ENCODE data around the gene FYB1. TPM values are rescaled to one million over a fixed set of nuclear protein-coding genes. Genes with fewer than 3 reads are reported as not detected.

Gene FYB1
- total and polyA plus RNA-seq, 4 experiments from 2014 or later = 184 to 596 (median 493) TPM

GRCh38 chr5:39151745-39152144 is 67.6 kb downstream of the FYB1 start:
- no peaks in the 10 kb centered on the region for H3K27me3 Mint-ChIP-seq
- H3K4me1 Mint-ChIP-seq = peaks cover 61 to 88% (median 73%) of the 10 kb centered on the region in 4 donors
- Histone ChIP-seq H3K4me1 (ENCODE audit: insufficient read depth, low read length) (peaks cover 93% of the 10 kb centered on the region), H3K9me3 (ENCODE audit: control insufficient read depth in 1 of 2, low read length in 2 of 2) (no peaks in the 10 kb centered on the region), H3K4me3 (ENCODE audit: low read length in 2 of 2) (no peak overlapping the region), H3K27me3 (ENCODE audit: insufficient read depth, low read length) (no peaks in the 10 kb centered on the region), H3K27ac (ENCODE audit: low read depth, low read length) (peak overlapping the region; percentile 49), H3K36me3 (ENCODE audit: insufficient read depth, low read length) (peaks cover 41% of the 10 kb centered on the region)
- peak overlapping the region; percentile 82 to 96 (median 93) for H3K27ac Mint-ChIP-seq
- CTCF ChIA-PET (ENCODE audit: partially characterized antibody) = interaction anchor here (0.6 to 11.8 kb wide), 11 partner anchors 10 to 132 kb away, joined by 3 to 132 read pairs (median 6); partner anchors contain the start of gene FYB1
- intact Hi-C loops (cut with micrococcal nuclease) = no loop called here
- DNase-seq = no peak
- peak overlapping the region; percentile 14 to 77 (median 52) for H3K4me3 Mint-ChIP-seq
- POLR2A ChIA-PET (ENCODE audit: partially characterized antibody) = interaction anchor here (1.2 to 15.0 kb wide), 8 partner anchors 9 to 123 kb away, joined by 4 to 275 read pairs (median 22); no protein-coding TSS in a partner anchor
- H3K36me3 Mint-ChIP-seq = peaks cover 57 to 67% of the 10 kb centered on the region in 2 donors
- no peaks in the 10 kb centered on the region for H3K9me3 Mint-ChIP-seq

- peaks cover 86% of the 10 kb centered on the region for H3K4me1 ChIP-seq (ENCODE audit: insufficient read depth, low read length)
- Mint-ChIP-seq H3K4me1 (peaks cover 58 to 86% (median 71%) of the 10 kb centered on the region in 4 donors), H3K36me3 (peaks cover 55 to 63% of the 10 kb centered on the region in 2 donors), H3K9me3 (no peaks in the 10 kb centered on the region), H3K27me3 (no peaks in the 10 kb centered on the region), H3K4me3 (peak overlapping the region in 6 of 8 donors; percentile 9 to 67 (median 54)), H3K27ac (peak overlapping the region; percentile 62 to 94 (median 86))
- H3K27ac ChIP-seq (ENCODE audit: low read depth, low read length) = peak overlapping the region; percentile 22
- no peak overlapping the region for H3K4me3 ChIP-seq (ENCODE audit: low read length in 2 of 2)
- no peaks in the 10 kb centered on the region for H3K27me3 ChIP-seq (ENCODE audit: insufficient read depth, low read length)
- intact Hi-C loops (cut with micrococcal nuclease) = loop anchor here (1.0 to 5.0 kb wide), 4 partner anchors 47 to 397 kb away; no protein-coding TSS in a partner anchor
- H3K9me3 ChIP-seq (ENCODE audit: control insufficient read depth in 1 of 2, low read length in 2 of 2) = no peaks in the 10 kb centered on the region
- DNase-seq = no peak
- H3K36me3 ChIP-seq (ENCODE audit: insufficient read depth, low read length) = peaks cover 41% of the 10 kb centered on the region
- ChIA-PET CTCF (ENCODE audit: partially characterized antibody) (interaction anchor here (0.7 to 11.8 kb wide), 10 partner anchors 11 to 134 kb away, joined by 3 to 132 read pairs (median 4); partner anchors contain the start of gene FYB1), POLR2A (ENCODE audit: partially characterized antibody) (interaction anchor here (1.2 to 15.0 kb wide), 3 partner anchors 32 to 67 kb away, joined by 3 to 275 read pairs (median 30); no protein-coding TSS in a partner anchor)
Measured at GRCh38 chr5:39149966-39150365, 69.4 kb downstream of the FYB1 start.

- peaks cover 54 to 61% of the 10 kb centered on the region in 2 donors for H3K36me3 Mint-ChIP-seq
Measured at GRCh38 chr5:39148983-39149534, 70.3 kb downstream of the FYB1 start.

DNA sequence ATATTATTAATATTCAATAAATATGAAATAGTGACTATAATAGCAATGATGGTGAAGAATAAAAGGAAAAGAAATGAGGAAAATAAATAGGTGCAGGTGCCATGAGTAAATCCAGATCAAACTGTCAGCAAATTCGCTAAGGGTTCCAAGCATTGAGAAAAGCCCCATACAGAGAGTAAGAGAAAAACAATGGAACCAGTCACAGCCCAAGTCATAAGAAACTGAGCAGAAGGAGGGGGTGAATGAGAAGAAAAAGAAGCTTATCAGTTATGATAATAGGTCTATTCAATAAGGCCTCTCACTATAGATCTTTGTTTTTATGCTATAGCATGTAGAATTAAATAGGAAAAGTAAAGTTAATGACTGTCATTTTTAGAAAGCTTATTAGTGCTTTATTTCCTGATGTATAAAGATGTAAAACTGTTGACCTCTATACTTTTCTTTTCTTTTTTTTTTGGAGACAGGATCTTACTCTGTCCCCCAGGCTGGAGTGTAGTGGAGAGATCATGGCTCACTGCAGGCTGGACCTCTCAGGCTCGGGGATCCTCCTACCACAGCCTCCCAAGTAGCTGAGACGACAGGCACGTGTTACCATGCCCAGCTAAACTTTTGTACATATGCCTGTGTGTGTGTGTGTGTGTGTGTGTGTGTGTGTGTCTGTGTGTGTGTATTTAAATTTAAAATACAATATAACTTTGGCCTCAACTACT is 72.4 kb downstream of the FYB1 start:
- peak overlapping the region in 2 of 8 donors; percentile 0 to 56 for H3K4me3 Mint-ChIP-seq
- Histone ChIP-seq H3K27me3 (ENCODE audit: insufficient read depth, low read length) (no peaks in the 10 kb centered on the region), H3K4me3 (ENCODE audit: low read length in 2 of 2) (no peak overlapping the region), H3K27ac (ENCODE audit: low read depth, low read length) (no peak overlapping the region), H3K4me1 (ENCODE audit: insufficient read depth, low read length) (peaks cover 83% of the 10 kb centered on the region), H3K36me3 (ENCODE audit: insufficient read depth, low read length) (peaks cover 40% of the 10 kb centered on the region), H3K9me3 (ENCODE audit: control insufficient read depth in 1 of 2, low read length in 2 of 2) (no peaks in the 10 kb centered on the region)
- ChIA-PET POLR2A (ENCODE audit: partially characterized antibody) (interaction anchor here (0.6 to 15.0 kb wide), 4 partner anchors 9 to 62 kb away, joined by 3 to 275 read pairs (median 4); no protein-coding TSS in a partner anchor), CTCF (ENCODE audit: partially characterized antibody) (interaction anchor here (1.0 to 11.8 kb wide), 9 partner anchors 10 to 427 kb away, joined by 3 to 132 read pairs (median 5); partner anchors contain the start of gene FYB1)
- intact Hi-C loops (cut with micrococcal nuclease) = loop anchor here (2.0 to 5.0 kb wide), 2 partner anchors 14 to 400 kb away; no protein-coding TSS in a partner anchor
- no peaks in the 10 kb centered on the region for H3K27me3 Mint-ChIP-seq
- H3K4me1 Mint-ChIP-seq = peaks cover 43 to 67% (median 54%) of the 10 kb centered on the region in 4 donors
- DNase-seq = no peak
- H3K27ac Mint-ChIP-seq = peak overlapping the region; percentile 0 to 79 (median 58)
- H3K36me3 Mint-ChIP-seq = peaks cover 37 to 46% of the 10 kb centered on the region in 2 donors
- H3K9me3 Mint-ChIP-seq = no peaks in the 10 kb centered on the region

More at GRCh38 chr5:39148983-39149534, 70.3 kb downstream of the FYB1 start:
- Mint-ChIP-seq H3K9me3 (no peaks in the 10 kb centered on the region), H3K4me1 (peaks cover 59 to 87% (median 71%) of the 10 kb centered on the region in 4 donors), H3K27ac (peak overlapping the region; percentile 62 to 94 (median 86)), H3K27me3 (no peaks in the 10 kb centered on the region), H3K4me3 (peak overlapping the region in 4 of 8 donors; percentile 2 to 36 (median 27))
- H3K36me3 ChIP-seq (ENCODE audit: insufficient read depth, low read length) = peaks cover 47% of the 10 kb centered on the region
- POLR2A ChIA-PET (ENCODE audit: partially characterized antibody) = interaction anchor here (1.0 to 15.0 kb wide), 5 partner anchors 8 to 68 kb away, joined by 3 to 275 read pairs (median 5); no protein-coding TSS in a partner anchor
- no peaks in the 10 kb centered on the region for H3K9me3 ChIP-seq (ENCODE audit: control insufficient read depth in 1 of 2, low read length in 2 of 2)
- intact Hi-C loops (cut with micrococcal nuclease) = loop anchor here (1.0 to 5.0 kb wide), 4 partner anchors 48 to 398 kb away; no protein-coding TSS in a partner anchor
- H3K27me3 ChIP-seq (ENCODE audit: insufficient read depth, low read length) = no peaks in the 10 kb centered on the region
- CTCF ChIA-PET (ENCODE audit: partially characterized antibody) = interaction anchor here (0.8 to 11.8 kb wide), 7 partner anchors 12 to 135 kb away, joined by 3 to 132 read pairs (median 4); partner anchors contain the start of gene FYB1
- no peak overlapping the region for H3K27ac ChIP-seq (ENCODE audit: low read depth, low read length)
- DNase-seq = peak in 4 of 5 donors; percentile 43 to 59 (median 56)
- H3K4me3 ChIP-seq (ENCODE audit: low read length in 2 of 2) = no peak overlapping the region
- H3K4me1 ChIP-seq (ENCODE audit: insufficient read depth, low read length) = peaks cover 84% of the 10 kb centered on the region

- no peak for DNase-seq
- Mint-ChIP-seq H3K36me3 (peaks cover 20 to 32% of the 10 kb centered on the region in 2 donors), H3K4me1 (peaks cover 27 to 39% (median 31%) of the 10 kb centered on the region in 4 donors), H3K27me3 (no peaks in the 10 kb centered on the region), H3K9me3 (no peaks in the 10 kb centered on the region), H3K4me3 (no peak overlapping the region), H3K27ac (no peak overlapping the region)
- ChIA-PET POLR2A (ENCODE audit: partially characterized antibody) (interaction anchor here (1.0 to 2.6 kb wide), 3 partner anchors 48 to 74 kb away, joined by 3 to 13 read pairs (median 3); no protein-coding TSS in a partner anchor), CTCF (ENCODE audit: partially characterized antibody) (interaction anchor here (0.8 to 2.0 kb wide), 6 partner anchors 11 to 147 kb away, joined by 3 to 6 read pairs (median 4); no protein-coding TSS in a partner anchor)
- no peak overlapping the region for H3K27ac ChIP-seq (ENCODE audit: low read depth, low read length)
- H3K4me1 ChIP-seq (ENCODE audit: insufficient read depth, low read length) = peaks cover 75% of the 10 kb centered on the region
- peaks cover 44% of the 10 kb centered on the region for H3K36me3 ChIP-seq (ENCODE audit: insufficient read depth, low read length)
- H3K9me3 ChIP-seq (ENCODE audit: control insufficient read depth in 1 of 2, low read length in 2 of 2) = no peaks in the 10 kb centered on the region
- intact Hi-C loops (cut with micrococcal nuclease) = no loop called here
- H3K4me3 ChIP-seq (ENCODE audit: low read length in 2 of 2) = no peak overlapping the region
- no peaks in the 10 kb centered on the region for H3K27me3 ChIP-seq (ENCODE audit: insufficient read depth, low read length)
Measured at GRCh38 chr5:39143151-39143860, 76.1 kb downstream of the FYB1 start.

- ChIA-PET CTCF (ENCODE audit: partially characterized antibody) (interaction anchor here (1.3 to 3.8 kb wide), 2 partner anchors 12 to 142 kb away, joined by 3 to 20 read pairs; no protein-coding TSS in a partner anchor), POLR2A (ENCODE audit: partially characterized antibody) (interaction anchor here (1.1 kb wide), 1 partner anchor 79 kb away, joined by 3 read pairs; the partner anchor contains the start of gene FYB1)
- H3K27ac Mint-ChIP-seq = peak overlapping the region in 6 of 7 donors; percentile 19 to 75 (median 42)
- Histone ChIP-seq H3K36me3 (ENCODE audit: insufficient read depth, low read length) (peaks cover 60% of the 10 kb centered on the region), H3K27ac (ENCODE audit: low read depth, low read length) (peak overlapping the region; percentile 11), H3K27me3 (ENCODE audit: insufficient read depth, low read length) (no peaks in the 10 kb centered on the region), H3K9me3 (ENCODE audit: control insufficient read depth in 1 of 2, low read length in 2 of 2) (no peaks in the 10 kb centered on the region), H3K4me1 (ENCODE audit: insufficient read depth, low read length) (peaks cover 69% of the 10 kb centered on the region), H3K4me3 (ENCODE audit: low read length in 2 of 2) (no peak overlapping the region)
- peaks cover 32 to 47% of the 10 kb centered on the region in 2 donors for H3K36me3 Mint-ChIP-seq
- DNase-seq = no peak
- peak overlapping the region in 2 of 8 donors; percentile 1 to 45 for H3K4me3 Mint-ChIP-seq
- H3K9me3 Mint-ChIP-seq = peaks cover 0 to 1% (median 0%) of the 10 kb centered on the region in 8 donors
- intact Hi-C loops (cut with micrococcal nuclease) = no loop called here
- peaks cover 24 to 31% (median 26%) of the 10 kb centered on the region in 4 donors for H3K4me1 Mint-ChIP-seq
- H3K27me3 Mint-ChIP-seq = no peaks in the 10 kb centered on the region
Measured at GRCh38 chr5:39140558-39141168, 78.7 kb downstream of the FYB1 start.
